K562 (cell line): ENCODE results near the gene KDM4C. TPM values are rescaled to one million over a fixed set of nuclear protein-coding genes. Genes with fewer than 3 reads are reported as not detected.

ENCODE experiments used
- MEF2A ChIP-seq: IDR thresholded peaks from 2 replicates; pipeline ENCODE4 v1.6.1; 2011; ENCODE audit warnings: low read depth, mild to moderate bottlenecking, low read length, moderate library complexity; ENCODE audit not compliant: control insufficient read depth
- NR2C2 ChIP-seq, 2 experiments: fragments of 200-800 bp in 1 of 2; sonication (Bioruptor generic) in 1 of 2; sonication (generic) in 1 of 2; formaldehyde crosslinking in 1 of 2; IDR thresholded peaks; 2 replicates each; pipeline versions ENCODE4 v1.6.1 to v1.8.0; 2016 to 2022; ENCODE audit warnings: mild to moderate bottlenecking in 1 of 2, missing compliant biosample characterization in 1 of 2, missing genetic modification characterization in 1 of 2, missing genetic modification reagents in 1 of 2
- RBM15 ChIP-seq: fragments of 200-400 bp; formaldehyde crosslinking; IDR thresholded peaks from 2 replicates; pipeline ENCODE4 v1.6.1; 2018; ENCODE audit warnings: mild to moderate bottlenecking, low read length, moderate library complexity; ENCODE audit not compliant: insufficient read depth
- ZNF174 ChIP-seq: fragments of 250-450 bp; sonication (Bioruptor Pico); IDR thresholded peaks from 2 replicates; pipeline ENCODE4 v1.4.0; 2020; ENCODE audit warnings: mild to moderate bottlenecking
- polyA plus RNA-seq, 8 experiments: library from polyadenylated mRNA; depleted of rRNA in 4 of 8; stranded (reverse) in 5 of 8; unstranded in 3 of 8; fragments of >200 nt; fragmentation: Nextera tagmentation in 2 of 8; fragmentation: Illumina TruSeq in 1 of 8; extraction: Ambion mirVana in 2 of 8; extraction: Trizol in 1 of 8; gene quantifications; 2 replicates each; pipeline versions ENCODE4 v1.2.1 to v1.2.3, GENCODE V29; 2011 to 2014; ENCODE audit warnings: inconsistent platforms in 1 of 8, missing spikeins in 1 of 8
- total RNA-seq, 7 experiments: library from RNA; depleted of rRNA in 6 of 7; stranded (reverse); fragments of >200 nt in 6 of 7; fragmentation: Illumina TruSeq in 2 of 7; extraction: Trizol in 2 of 7; gene quantifications; 2 replicates each; pipeline versions ENCODE4 v1.2.1 to v1.2.3, GENCODE V29; 2011 to 2021; ENCODE audit warnings: low replicate concordance in 1 of 7
- TF ChIP-seq, protein P1 (sequence below), 2 experiments: fragments of 450-650 bp; IDR thresholded peaks; 2 replicates each; pipeline ENCODE4 v1.6.1; 2018; ENCODE audit warnings: mild to moderate bottlenecking in 2 of 2, low read depth in 1 of 2; ENCODE audit not compliant: partially characterized antibody in 2 of 2
- TF ChIP-seq, protein P2 (sequence below): sonication (generic); formaldehyde crosslinking; IDR thresholded peaks from 2 replicates; pipeline ENCODE4 v1.8.0; 2022; ENCODE audit warnings: missing genetic modification reagents, mild to moderate bottlenecking, borderline replicate concordance

The KDM4C gene
- total and polyA plus RNA-seq, 9 of the 15 experiments (the other 6 are each of a cell fraction or from before 2014, with no cell fraction given) = 5.4 to 17.0 (median 12.6) TPM

DNA sequence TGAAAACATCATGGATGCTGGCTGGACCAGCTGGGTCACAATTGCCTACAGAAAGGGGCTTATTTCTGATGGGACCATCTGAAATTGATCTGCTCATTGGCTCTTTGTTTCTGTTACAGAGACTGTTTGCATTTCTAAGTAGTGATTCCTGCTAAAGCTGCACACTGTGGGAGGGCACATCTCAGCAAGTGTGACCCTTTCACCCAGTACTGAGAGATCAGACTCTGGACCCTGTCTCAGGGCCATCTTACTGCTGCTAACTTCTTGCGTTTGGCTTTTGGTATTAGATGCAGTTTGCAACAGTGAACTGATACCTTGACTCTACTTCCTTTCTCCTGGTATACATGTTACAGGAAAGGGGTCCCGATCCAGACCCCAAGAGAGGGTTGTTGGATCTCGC lies 24.5 kb upstream of the KDM4C start (continued):
- TF ChIP-seq, protein P1, sequence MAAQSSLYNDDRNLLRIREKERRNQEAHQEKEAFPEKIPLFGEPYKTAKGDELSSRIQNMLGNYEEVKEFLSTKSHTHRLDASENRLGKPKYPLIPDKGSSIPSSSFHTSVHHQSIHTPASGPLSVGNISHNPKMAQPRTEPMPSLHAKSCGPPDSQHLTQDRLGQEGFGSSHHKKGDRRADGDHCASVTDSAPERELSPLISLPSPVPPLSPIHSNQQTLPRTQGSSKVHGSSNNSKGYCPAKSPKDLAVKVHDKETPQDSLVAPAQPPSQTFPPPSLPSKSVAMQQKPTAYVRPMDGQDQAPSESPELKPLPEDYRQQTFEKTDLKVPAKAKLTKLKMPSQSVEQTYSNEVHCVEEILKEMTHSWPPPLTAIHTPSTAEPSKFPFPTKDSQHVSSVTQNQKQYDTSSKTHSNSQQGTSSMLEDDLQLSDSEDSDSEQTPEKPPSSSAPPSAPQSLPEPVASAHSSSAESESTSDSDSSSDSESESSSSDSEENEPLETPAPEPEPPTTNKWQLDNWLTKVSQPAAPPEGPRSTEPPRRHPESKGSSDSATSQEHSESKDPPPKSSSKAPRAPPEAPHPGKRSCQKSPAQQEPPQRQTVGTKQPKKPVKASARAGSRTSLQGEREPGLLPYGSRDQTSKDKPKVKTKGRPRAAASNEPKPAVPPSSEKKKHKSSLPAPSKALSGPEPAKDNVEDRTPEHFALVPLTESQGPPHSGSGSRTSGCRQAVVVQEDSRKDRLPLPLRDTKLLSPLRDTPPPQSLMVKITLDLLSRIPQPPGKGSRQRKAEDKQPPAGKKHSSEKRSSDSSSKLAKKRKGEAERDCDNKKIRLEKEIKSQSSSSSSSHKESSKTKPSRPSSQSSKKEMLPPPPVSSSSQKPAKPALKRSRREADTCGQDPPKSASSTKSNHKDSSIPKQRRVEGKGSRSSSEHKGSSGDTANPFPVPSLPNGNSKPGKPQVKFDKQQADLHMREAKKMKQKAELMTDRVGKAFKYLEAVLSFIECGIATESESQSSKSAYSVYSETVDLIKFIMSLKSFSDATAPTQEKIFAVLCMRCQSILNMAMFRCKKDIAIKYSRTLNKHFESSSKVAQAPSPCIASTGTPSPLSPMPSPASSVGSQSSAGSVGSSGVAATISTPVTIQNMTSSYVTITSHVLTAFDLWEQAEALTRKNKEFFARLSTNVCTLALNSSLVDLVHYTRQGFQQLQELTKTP (IDR thresholded peaks at IDR 0.05; ENCODE audit: low read depth in 1 of 2, partially characterized antibody in 2 of 2) = no peak
- TF ChIP-seq NR2C2 (CRISPR knock-in tag; IDR thresholded peaks at IDR 0.05) = no peak
- TF ChIP-seq NR2C2 (tag; IDR thresholded peaks at IDR 0.05) = no peak
- TF ChIP-seq RBM15 = no peak
- TF ChIP-seq ZNF174 (CRISPR knock-in tag) = no peak
- TF ChIP-seq, protein P2, sequence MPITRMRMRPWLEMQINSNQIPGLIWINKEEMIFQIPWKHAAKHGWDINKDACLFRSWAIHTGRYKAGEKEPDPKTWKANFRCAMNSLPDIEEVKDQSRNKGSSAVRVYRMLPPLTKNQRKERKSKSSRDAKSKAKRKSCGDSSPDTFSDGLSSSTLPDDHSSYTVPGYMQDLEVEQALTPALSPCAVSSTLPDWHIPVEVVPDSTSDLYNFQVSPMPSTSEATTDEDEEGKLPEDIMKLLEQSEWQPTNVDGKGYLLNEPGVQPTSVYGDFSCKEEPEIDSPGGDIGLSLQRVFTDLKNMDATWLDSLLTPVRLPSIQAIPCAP (CRISPR knock-in tag) = no peak
- no peak for TF ChIP-seq MEF2A
- TF ChIP-seq, all 486 proteins: peak for 0
